ENCODE results near the gene EYA4.

EYA4 gene

DNA sequence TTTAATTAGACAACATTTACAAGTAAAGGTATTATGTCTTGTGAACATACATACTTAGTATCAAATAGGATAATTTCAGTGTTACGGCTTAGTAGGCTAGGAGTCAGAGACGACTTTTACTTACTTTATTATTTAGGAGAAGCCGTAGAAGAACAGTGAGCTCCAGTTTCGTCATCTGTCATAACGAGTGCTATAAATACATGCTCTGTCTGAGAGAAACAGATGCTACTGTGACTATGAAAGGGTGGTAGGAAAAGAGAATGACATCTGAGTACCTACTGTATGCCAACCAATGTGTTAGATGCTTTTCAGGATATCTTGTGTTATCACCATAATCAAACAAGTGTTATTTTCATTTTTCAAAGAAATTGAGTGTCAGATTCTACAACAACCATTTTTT lies 119.0 kb downstream of the EYA4 start:
- no peak for DNase-seq (ENCODE audit: low read depth, low spot score)
- no peaks in the 10 kb centered on the region for H3K4me1 ChIP-seq (ENCODE audit: insufficient read depth, insufficient read length)
- TF ChIP-seq YY1 (IDR thresholded peaks at IDR 0.05; ENCODE audit: insufficient read depth, insufficient read length), result no peak
- TF ChIP-seq ZNF274 (IDR thresholded peaks at IDR 0.05; ENCODE audit: low read depth, low read length), result no peak
- no peak for TF ChIP-seq SUZ12 (IDR thresholded peaks at IDR 0.05; ENCODE audit: extremely low read depth, insufficient read depth, insufficient read length)
- no peaks in the 10 kb centered on the region for H3K36me3 ChIP-seq (ENCODE audit: insufficient read depth, insufficient read length, low read length)
- no peak overlapping the region for H3K4me3 ChIP-seq (ENCODE audit: insufficient read length, low read depth)
- H3K27me3 ChIP-seq (ENCODE audit: insufficient read depth, insufficient read length), result no peaks in the 10 kb centered on the region
- H3K9ac ChIP-seq (ENCODE audit: insufficient read length, low read depth), result no peak overlapping the region
- no peaks in the 10 kb centered on the region for H3K9me3 ChIP-seq (ENCODE audit: insufficient read depth, low read length)

- no peaks in the 10 kb centered on the region for H3K36me3 ChIP-seq (ENCODE audit: insufficient read depth, insufficient read length, low read length)
- no peaks in the 10 kb centered on the region for H3K4me1 ChIP-seq (ENCODE audit: insufficient read depth, insufficient read length)
- no peak for DNase-seq (ENCODE audit: low read depth, low spot score)
- TF ChIP-seq YY1 (IDR thresholded peaks at IDR 0.05; ENCODE audit: insufficient read depth, insufficient read length) (no peak), SUZ12 (IDR thresholded peaks at IDR 0.05; ENCODE audit: extremely low read depth, insufficient read depth, insufficient read length) (no peak), ZNF274 (IDR thresholded peaks at IDR 0.05; ENCODE audit: low read depth, low read length) (no peak)
- no peaks in the 10 kb centered on the region for H3K27me3 ChIP-seq (ENCODE audit: insufficient read depth, insufficient read length)
- H3K4me3 ChIP-seq (ENCODE audit: insufficient read length, low read depth), result no peak overlapping the region
- H3K9me3 ChIP-seq (ENCODE audit: insufficient read depth, low read length), result no peaks in the 10 kb centered on the region
- H3K9ac ChIP-seq (ENCODE audit: insufficient read length, low read depth), result no peak overlapping the region
These were observed 121.7 kb downstream of the EYA4 start for GRCh38 chr6:133362813-133363212.

DNA sequence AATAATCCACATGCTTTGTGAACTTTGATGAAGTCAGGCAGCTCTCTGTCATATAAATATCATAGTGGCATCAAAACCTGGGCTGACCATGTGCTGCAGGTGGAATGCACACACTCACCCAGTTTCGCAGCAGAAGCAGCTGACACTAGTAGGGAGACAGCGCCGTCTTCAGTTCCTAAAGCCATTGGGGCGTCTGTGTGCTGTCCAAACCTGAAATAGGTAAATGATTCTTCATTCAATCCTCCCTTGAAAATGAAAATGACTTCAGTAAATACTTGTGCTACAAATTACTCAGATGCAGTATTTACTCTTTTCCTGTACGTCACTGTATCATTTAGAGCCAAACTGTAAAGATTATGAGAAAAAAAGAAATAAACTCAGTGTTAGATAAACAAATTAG lies 127.5 kb downstream of the EYA4 start:
- no peak for DNase-seq (ENCODE audit: low read depth, low spot score)

GRCh38 chr6:133369773-133370272 lies 128.7 kb downstream of the EYA4 start:
- no peak for TF ChIP-seq SUZ12 (IDR thresholded peaks at IDR 0.05; ENCODE audit: extremely low read depth, insufficient read depth, insufficient read length)
- TF ChIP-seq YY1 (IDR thresholded peaks at IDR 0.05; ENCODE audit: insufficient read depth, insufficient read length), result no peak
- H3K9me3 ChIP-seq (ENCODE audit: insufficient read depth, low read length), result no peaks in the 10 kb centered on the region
- H3K4me3 ChIP-seq (ENCODE audit: insufficient read length, low read depth), result no peak overlapping the region
- no peak for DNase-seq (ENCODE audit: low read depth, low spot score)
- no peaks in the 10 kb centered on the region for H3K27me3 ChIP-seq (ENCODE audit: insufficient read depth, insufficient read length)
- H3K4me1 ChIP-seq (ENCODE audit: insufficient read depth, insufficient read length), result no peaks in the 10 kb centered on the region
- H3K9ac ChIP-seq (ENCODE audit: insufficient read length, low read depth), result no peak overlapping the region
- H3K36me3 ChIP-seq (ENCODE audit: insufficient read depth, insufficient read length, low read length), result no peaks in the 10 kb centered on the region

More for the DNA sequence above, 127.5 kb downstream of the EYA4 start:
- Histone ChIP-seq H3K27me3 (ENCODE audit: insufficient read depth, insufficient read length) (no peaks in the 10 kb centered on the region), H3K4me3 (ENCODE audit: insufficient read length, low read depth) (no peak overlapping the region), H3K4me1 (ENCODE audit: insufficient read depth, insufficient read length) (no peaks in the 10 kb centered on the region), H3K9me3 (ENCODE audit: insufficient read depth, low read length) (no peaks in the 10 kb centered on the region), H3K36me3 (ENCODE audit: insufficient read depth, insufficient read length, low read length) (no peaks in the 10 kb centered on the region), H3K9ac (ENCODE audit: insufficient read length, low read depth) (no peak overlapping the region)
- no peak for TF ChIP-seq SUZ12 (IDR thresholded peaks at IDR 0.05; ENCODE audit: extremely low read depth, insufficient read depth, insufficient read length)
- no peak for TF ChIP-seq ZNF274 (IDR thresholded peaks at IDR 0.05; ENCODE audit: low read depth, low read length)
- TF ChIP-seq YY1 (IDR thresholded peaks at IDR 0.05; ENCODE audit: insufficient read depth, insufficient read length), result no peak

- no peak overlapping the region for H3K4me3 ChIP-seq (ENCODE audit: insufficient read length, low read depth)
- H3K9ac ChIP-seq (ENCODE audit: insufficient read length, low read depth), result no peak overlapping the region
- H3K4me1 ChIP-seq (ENCODE audit: insufficient read depth, insufficient read length), result no peaks in the 10 kb centered on the region
- H3K9me3 ChIP-seq (ENCODE audit: insufficient read depth, low read length), result no peaks in the 10 kb centered on the region
- no peaks in the 10 kb centered on the region for H3K36me3 ChIP-seq (ENCODE audit: insufficient read depth, insufficient read length, low read length)
- no peak for TF ChIP-seq SUZ12 (IDR thresholded peaks at IDR 0.05; ENCODE audit: extremely low read depth, insufficient read depth, insufficient read length)
- TF ChIP-seq ZNF274 (IDR thresholded peaks at IDR 0.05; ENCODE audit: low read depth, low read length), result no peak
- no peak for TF ChIP-seq YY1 (IDR thresholded peaks at IDR 0.05; ENCODE audit: insufficient read depth, insufficient read length)
- no peak for DNase-seq (ENCODE audit: low read depth, low spot score)
- no peaks in the 10 kb centered on the region for H3K27me3 ChIP-seq (ENCODE audit: insufficient read depth, insufficient read length)
These were observed 135.6 kb downstream of the EYA4 start for GRCh38 chr6:133376743-133377142.

- Histone ChIP-seq H3K4me3 (ENCODE audit: insufficient read length, low read depth) (no peak overlapping the region), H3K9ac (ENCODE audit: insufficient read length, low read depth) (no peak overlapping the region), H3K36me3 (ENCODE audit: insufficient read depth, insufficient read length, low read length) (no peaks in the 10 kb centered on the region), H3K27me3 (ENCODE audit: insufficient read depth, insufficient read length) (no peaks in the 10 kb centered on the region), H3K9me3 (ENCODE audit: insufficient read depth, low read length) (no peaks in the 10 kb centered on the region), H3K4me1 (ENCODE audit: insufficient read depth, insufficient read length) (no peaks in the 10 kb centered on the region)
- no peak for TF ChIP-seq YY1 (IDR thresholded peaks at IDR 0.05; ENCODE audit: insufficient read depth, insufficient read length)
- no peak for TF ChIP-seq ZNF274 (IDR thresholded peaks at IDR 0.05; ENCODE audit: low read depth, low read length)
- no peak for TF ChIP-seq SUZ12 (IDR thresholded peaks at IDR 0.05; ENCODE audit: extremely low read depth, insufficient read depth, insufficient read length)
- no peak for DNase-seq (ENCODE audit: low read depth, low spot score)
These were observed 136.1 kb downstream of the EYA4 start for GRCh38 chr6:133377219-133377618.

- no peak overlapping the region for H3K4me3 ChIP-seq (ENCODE audit: insufficient read length, low read depth)
- DNase-seq (ENCODE audit: low read depth, low spot score), result no peak
- no peak overlapping the region for H3K9ac ChIP-seq (ENCODE audit: insufficient read length, low read depth)
- H3K36me3 ChIP-seq (ENCODE audit: insufficient read depth, insufficient read length, low read length), result no peaks in the 10 kb centered on the region
- no peaks in the 10 kb centered on the region for H3K27me3 ChIP-seq (ENCODE audit: insufficient read depth, insufficient read length)
- H3K9me3 ChIP-seq (ENCODE audit: insufficient read depth, low read length), result no peaks in the 10 kb centered on the region
- TF ChIP-seq ZNF274 (IDR thresholded peaks at IDR 0.05; ENCODE audit: low read depth, low read length), result no peak
- no peak for TF ChIP-seq SUZ12 (IDR thresholded peaks at IDR 0.05; ENCODE audit: extremely low read depth, insufficient read depth, insufficient read length)
- no peak for TF ChIP-seq YY1 (IDR thresholded peaks at IDR 0.05; ENCODE audit: insufficient read depth, insufficient read length)
- H3K4me1 ChIP-seq (ENCODE audit: insufficient read depth, insufficient read length), result no peaks in the 10 kb centered on the region
These were observed 138.9 kb downstream of the EYA4 start for GRCh38 chr6:133380047-133380446.

All from NT2/D1 (cell line).